ENCODE data around the gene LRMDA.

Gene LRMDA

DNA sequence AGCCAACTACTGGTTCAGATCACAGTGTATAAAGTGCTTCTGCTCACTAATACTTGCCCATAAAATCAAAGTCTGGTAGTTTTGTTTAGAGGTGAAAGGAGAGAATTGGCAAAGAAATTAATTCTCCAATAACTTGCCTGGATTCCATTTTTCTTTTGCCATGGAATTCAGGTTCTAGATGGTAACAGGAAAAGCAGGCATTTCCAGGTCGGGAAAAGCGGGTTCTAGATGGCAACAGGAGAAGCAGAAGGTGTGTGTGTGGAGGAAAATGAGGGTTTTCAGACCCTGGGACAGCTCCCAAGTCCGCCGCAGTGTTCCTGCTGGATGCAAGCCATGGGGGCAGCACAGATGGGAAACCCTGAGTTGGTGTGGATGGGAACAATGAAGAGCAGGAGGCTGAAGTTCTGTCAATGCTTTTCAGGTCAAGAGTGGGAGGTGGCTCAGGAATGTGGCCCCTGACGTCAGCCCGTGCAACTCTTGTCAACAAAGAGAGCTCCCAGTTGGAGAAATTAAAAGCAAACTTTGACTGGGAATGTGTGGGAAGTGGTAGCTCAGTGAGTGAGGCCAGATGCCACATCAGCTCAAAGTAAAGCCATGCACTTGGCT is 696.7 kb downstream of the LRMDA start:
- DNase-seq (ENCODE audit: low read depth) = no peak
- TF ChIP-seq, protein P1, sequence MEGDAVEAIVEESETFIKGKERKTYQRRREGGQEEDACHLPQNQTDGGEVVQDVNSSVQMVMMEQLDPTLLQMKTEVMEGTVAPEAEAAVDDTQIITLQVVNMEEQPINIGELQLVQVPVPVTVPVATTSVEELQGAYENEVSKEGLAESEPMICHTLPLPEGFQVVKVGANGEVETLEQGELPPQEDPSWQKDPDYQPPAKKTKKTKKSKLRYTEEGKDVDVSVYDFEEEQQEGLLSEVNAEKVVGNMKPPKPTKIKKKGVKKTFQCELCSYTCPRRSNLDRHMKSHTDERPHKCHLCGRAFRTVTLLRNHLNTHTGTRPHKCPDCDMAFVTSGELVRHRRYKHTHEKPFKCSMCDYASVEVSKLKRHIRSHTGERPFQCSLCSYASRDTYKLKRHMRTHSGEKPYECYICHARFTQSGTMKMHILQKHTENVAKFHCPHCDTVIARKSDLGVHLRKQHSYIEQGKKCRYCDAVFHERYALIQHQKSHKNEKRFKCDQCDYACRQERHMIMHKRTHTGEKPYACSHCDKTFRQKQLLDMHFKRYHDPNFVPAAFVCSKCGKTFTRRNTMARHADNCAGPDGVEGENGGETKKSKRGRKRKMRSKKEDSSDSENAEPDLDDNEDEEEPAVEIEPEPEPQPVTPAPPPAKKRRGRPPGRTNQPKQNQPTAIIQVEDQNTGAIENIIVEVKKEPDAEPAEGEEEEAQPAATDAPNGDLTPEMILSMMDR (IDR thresholded peaks at IDR 0.05; ENCODE audit: low read depth, low read length, missing control alignments) = no peak
- H3K4me3 ChIP-seq (ENCODE audit: low read depth, low read length) = no peak overlapping the region

DNA sequence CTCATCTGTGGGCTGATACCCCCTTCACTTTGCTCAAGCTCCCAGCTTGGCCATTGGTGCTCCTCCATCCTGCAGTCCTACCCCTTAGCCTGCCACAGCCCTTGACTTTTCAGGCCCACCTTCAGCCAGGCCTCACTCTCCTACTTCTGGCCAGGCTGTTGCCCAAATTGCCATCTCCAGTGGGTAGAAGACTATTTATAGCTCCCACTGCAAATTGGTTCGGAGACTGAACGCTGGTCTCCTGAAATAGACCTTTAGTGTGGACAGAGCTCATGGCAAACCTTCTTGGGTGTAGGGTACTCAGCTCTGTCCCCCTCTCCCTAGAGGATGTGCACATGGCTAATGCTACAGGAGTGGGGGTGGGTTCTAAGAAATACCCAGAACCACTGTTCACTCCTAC is 697.8 kb downstream of the LRMDA start:
- no peak for DNase-seq (ENCODE audit: low read depth)
- no peak overlapping the region for H3K4me3 ChIP-seq (ENCODE audit: low read depth, low read length)
- TF ChIP-seq, protein P1 (IDR thresholded peaks at IDR 0.05; ENCODE audit: low read depth, low read length, missing control alignments) = no peak

- TF ChIP-seq, protein P1 (IDR thresholded peaks at IDR 0.05; ENCODE audit: low read depth, low read length, missing control alignments) = no peak
- no peak overlapping the region for H3K4me3 ChIP-seq (ENCODE audit: low read depth, low read length)
- DNase-seq (ENCODE audit: low read depth) = no peak
Observed at GRCh38 chr10:76130892-76131291, 699.5 kb downstream of the LRMDA start.

GRCh38 chr10:76133597-76134255 is 702.3 kb downstream of the LRMDA start:
- TF ChIP-seq, protein P1 (IDR thresholded peaks at IDR 0.05; ENCODE audit: low read depth, low read length, missing control alignments) = no peak
- no peak overlapping the region for H3K4me3 ChIP-seq (ENCODE audit: low read depth, low read length)
- DNase-seq (ENCODE audit: low read depth) = no peak

GRCh38 chr10:76136961-76137360 is 705.5 kb downstream of the LRMDA start:
- DNase-seq (ENCODE audit: low read depth) = no peak
- no peak overlapping the region for H3K4me3 ChIP-seq (ENCODE audit: low read depth, low read length)
- TF ChIP-seq, protein P1 (IDR thresholded peaks at IDR 0.05; ENCODE audit: low read depth, low read length, missing control alignments) = no peak

- TF ChIP-seq, protein P1 (IDR thresholded peaks at IDR 0.05; ENCODE audit: low read depth, low read length, missing control alignments) = no peak
- H3K4me3 ChIP-seq (ENCODE audit: low read depth, low read length) = no peak overlapping the region
- no peak for DNase-seq (ENCODE audit: low read depth)
Observed at GRCh38 chr10:76138286-76138685, 706.9 kb downstream of the LRMDA start.

GRCh38 chr10:76138906-76139305 is 707.5 kb downstream of the LRMDA start:
- DNase-seq (ENCODE audit: low read depth) = no peak
- TF ChIP-seq, protein P1 (IDR thresholded peaks at IDR 0.05; ENCODE audit: low read depth, low read length, missing control alignments) = no peak
- H3K4me3 ChIP-seq (ENCODE audit: low read depth, low read length) = no peak overlapping the region
